Stimulated activated CD4-positive, alpha-beta T cell treated with anti-CD3 and anti-CD28 coated beads, Interleukin-4, amount 100 ng/mL, for 4 hours (primary cell): ENCODE results near the gene LDLRAD4.

ENCODE experiments used
- DNase-seq, 2 experiments: peaks; one replicate each; pipeline ENCODE4 v3.0.0-alpha.2; 2020

Gene LDLRAD4

GRCh38 chr18:13206301-13206700, 12.3 kb upstream of the LDLRAD4 start:
- no peak for DNase-seq

GRCh38 chr18:13207294-13207693, 11.3 kb upstream of the LDLRAD4 start:
- DNase-seq, result no peak

DNA sequence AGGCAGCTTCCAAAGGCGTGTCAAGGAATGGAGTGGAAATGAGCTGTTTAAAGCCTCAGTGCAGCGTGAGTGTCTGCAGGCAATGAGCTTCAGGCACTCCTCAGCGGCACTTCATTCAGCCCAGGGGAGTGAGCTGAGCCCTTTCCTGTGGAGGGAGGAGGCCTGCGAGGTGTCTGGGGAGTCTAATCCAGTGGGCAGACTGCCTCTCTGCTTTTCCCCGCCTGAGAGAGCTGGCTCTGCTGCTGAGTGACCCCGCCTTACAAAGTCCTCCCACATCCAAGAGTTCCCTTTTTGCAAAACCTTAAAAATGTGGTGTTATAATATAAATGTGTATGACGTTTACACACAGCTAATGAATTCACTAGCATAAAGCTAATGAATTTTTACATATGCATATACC, 7.0 kb upstream of the LDLRAD4 start:
- DNase-seq, result no peak

DNA sequence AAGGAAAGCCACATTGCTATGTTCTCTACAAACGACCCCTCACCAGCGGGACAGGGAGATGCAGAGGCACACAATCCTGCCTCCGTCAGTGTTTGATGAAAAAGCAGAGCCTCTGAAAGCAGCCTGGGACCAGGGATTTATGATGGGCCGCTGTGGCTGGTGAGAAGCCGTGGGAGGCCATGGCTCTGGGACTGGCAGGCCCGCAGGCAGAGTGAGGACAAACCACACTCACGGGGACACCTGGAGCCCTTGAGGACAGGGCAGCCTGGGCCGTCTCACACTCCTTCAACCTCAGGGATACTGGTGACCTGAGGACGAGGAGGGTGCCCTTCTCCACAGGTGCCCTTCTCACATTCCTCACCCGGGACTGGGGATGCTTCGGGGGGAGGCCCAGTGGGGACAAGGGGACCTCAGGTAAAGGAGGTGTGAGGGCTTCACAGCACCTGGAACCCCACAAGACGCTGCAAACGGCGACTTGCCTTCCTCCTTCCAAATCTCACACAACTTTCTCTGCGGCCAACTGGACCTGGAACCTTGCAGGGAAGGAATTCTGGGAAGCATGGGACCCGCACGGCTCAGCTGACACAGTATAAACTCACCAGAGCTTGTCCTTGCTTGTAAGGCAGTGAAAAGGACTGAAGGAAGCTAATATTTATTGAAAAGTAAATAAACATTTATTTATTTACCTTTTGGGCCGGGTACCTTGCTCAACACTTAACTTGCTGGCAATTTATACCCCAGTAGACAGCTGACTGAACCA, 5.3 kb upstream of the LDLRAD4 start:
- DNase-seq, result no peak

GRCh38 chr18:13214609-13215008, 4.0 kb upstream of the LDLRAD4 start:
- no peak for DNase-seq

- peak; percentile 48 to 54 for DNase-seq
These were observed 2.4 kb upstream of the LDLRAD4 start for GRCh38 chr18:13216092-13216582.

DNA sequence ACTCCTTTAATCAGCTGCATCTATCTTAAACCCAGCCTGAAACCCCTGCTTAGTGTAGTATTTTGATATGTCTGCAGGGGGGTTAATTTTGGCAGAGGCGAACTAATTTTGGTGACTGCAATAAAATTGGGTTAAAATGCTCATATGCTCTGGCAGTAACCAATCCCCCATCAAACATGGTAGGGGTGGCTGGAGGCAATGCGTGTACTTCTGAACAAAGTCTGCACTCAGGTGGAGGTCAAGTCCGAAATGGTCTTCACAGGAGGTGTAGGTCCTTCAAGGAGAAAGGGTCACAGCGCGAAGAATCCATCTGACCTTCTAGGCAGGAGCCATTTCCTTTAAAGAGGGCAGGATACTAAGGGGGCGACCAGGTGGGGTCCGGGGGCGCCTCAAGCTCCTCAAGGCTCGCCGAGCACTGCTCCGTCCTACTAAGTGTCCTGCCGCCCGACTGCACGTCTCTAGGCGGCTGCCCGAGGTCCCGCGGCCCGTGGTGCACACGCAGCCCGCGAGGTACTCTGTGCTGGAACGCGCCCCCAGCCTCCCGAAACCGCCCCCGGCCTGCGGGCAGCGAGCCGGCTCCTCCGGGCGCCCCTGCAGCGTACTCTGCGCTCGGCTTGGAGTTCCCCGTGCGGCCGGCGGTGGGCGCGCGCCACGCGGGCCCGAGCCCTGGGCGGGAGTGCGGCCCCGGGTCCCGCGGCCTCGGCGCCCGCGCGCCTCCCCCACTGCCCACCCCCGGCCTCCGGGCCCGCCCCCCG, 1.7 kb upstream of the LDLRAD4 start:
- DNase-seq, result peak; percentile 47 to 55

DNA sequence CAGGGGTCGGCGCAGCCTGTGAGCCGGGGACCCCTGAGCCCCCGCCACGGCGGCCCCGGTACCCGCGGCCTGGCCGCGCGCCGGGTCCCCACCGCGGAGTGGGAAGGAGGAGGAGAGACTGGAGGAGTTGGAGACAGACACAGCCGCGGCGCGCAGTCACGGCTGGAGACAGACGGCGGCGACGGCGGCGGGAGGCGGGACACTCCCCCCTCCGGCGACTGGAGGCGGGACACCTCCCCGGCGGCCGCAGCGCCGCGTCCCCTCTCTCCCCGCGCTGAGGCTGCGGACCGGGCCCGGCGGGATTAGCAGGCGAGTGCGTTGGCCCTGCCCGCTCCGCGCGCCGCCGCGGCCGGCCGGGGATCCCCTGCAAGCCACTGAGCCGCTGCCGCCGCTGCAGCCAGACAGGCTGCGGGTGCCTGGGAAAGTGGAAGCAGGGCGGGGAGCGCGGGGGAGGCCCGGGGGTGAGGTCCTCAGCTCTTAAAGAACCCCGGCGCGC, 1.0 kb upstream of the LDLRAD4 start:
- peak; percentile 44 to 55 for DNase-seq

DNA sequence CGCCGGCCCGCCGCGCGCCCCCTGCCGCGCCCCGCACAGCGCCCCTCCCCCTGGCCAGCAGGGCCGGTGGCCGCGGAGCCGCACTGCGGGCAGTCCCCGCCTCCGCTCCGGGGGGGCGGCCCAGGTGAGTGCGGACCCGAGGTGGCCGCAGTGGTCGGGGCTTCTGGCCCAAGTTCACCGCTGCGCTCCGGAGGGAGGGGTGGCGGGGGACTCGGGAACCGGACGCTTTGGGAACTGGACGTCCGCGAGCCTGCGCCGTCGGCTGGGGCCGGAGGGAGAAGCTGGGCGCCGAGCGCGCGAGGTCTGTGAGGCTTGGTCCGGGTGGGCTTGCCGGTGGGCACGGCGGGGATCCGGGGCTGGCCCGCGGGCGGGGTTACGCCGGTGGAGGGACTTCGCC, 591 bp upstream of the LDLRAD4 start:
- DNase-seq, result no peak

GRCh38 chr18:13218997-13219396, 437 bp downstream of the LDLRAD4 start:
- no peak for DNase-seq

DNA sequence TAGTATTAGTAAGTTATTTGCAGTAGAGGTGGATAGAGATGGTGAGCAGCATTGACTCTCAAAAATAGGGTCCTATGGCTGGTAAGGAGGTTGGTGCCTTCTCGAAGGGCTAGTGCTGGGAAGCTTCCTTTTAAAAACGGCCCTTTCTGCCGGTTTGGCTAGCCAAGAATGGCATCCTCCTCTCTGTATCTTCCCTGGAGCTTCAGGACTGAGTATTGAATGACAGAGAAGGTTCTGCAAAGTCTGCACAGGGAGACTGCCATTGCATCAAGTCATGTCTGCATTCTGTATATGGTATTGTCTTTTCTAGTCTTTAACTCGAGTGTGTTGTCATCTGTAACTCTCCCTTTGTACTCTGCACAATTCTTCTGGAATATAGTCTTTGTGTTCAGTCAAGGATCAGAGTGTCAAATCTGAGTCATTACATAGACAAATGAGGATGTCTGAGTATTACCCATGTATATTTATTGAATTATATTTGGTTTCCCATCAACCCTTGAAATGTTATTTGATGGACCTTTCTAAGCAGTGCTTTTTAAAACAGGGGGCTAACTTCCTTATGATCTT, 1.1 kb downstream of the LDLRAD4 start:
- DNase-seq, result no peak

GRCh38 chr18:13220361-13220991, 1.9 kb downstream of the LDLRAD4 start:
- no peak for DNase-seq

DNA sequence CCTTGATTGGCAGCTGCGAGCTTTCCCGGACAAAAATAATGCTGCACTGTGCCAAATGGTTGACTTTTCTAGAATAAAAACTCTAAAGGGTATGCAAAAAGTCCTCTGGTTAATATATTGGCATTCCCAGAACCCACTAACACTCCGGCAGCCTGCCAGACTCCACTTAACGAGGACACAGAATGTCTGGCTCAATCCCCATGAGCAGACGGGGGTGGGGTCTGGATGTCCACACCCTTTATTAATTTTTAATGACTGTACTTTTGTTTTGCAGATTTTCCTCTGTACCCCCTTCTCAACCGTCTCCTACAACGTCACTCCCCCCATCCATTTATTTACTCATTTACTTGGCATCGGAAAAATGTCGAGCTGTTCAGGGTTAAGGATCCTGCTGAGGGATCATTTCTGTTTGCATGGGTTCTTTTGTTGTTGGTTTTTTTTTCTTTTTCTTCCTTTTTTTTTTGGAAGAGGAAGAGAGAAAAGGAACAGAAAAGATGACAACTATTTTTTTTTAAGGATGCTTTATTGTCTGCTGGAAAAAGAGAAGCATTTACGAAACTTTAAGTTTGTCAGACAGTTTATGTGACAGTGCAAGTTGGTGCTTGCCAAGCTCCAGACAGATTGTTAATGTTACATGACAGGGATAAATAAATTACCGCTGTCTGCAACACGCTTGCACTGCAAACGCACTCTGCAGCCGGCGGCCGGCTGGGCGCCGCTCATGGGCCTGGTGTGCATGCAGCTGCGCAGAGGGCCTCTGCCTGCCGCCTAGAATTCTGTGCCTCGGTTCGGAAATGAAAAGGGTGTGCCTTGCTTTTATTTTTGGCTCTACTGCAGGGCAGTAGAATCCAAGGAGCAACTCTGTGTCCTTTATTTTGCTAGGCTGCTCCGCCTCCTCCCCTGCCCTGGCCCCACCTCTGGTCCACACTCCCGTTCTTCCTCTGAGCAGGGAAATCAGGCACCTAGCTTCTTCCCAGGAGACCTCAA, 3.6 kb downstream of the LDLRAD4 start:
- no peak for DNase-seq

- DNase-seq, result no peak
These were observed 4.3 kb downstream of the LDLRAD4 start for GRCh38 chr18:13222856-13223281.

GRCh38 chr18:13223311-13224143, 5.0 kb downstream of the LDLRAD4 start:
- no peak for DNase-seq

DNA sequence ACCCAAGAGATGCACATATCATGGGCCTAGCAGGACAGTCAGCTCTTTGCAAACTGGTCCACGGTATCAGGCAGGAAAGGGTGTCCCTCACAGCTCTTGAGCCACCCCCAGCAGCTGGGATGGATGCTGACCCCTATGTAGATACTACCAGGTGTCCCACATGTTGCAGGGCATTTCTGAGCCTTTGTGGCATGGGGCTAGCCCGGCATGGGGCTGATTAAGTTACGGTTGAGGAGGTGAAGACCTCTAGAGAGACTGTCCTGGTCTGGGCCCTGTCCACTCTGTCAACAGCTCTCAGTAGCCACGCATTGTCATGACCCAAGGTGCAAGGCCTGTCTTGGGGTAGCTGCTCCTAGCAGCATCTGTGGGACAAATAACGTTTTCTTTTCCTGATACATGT, 6.7 kb downstream of the LDLRAD4 start:
- no peak for DNase-seq

DNA sequence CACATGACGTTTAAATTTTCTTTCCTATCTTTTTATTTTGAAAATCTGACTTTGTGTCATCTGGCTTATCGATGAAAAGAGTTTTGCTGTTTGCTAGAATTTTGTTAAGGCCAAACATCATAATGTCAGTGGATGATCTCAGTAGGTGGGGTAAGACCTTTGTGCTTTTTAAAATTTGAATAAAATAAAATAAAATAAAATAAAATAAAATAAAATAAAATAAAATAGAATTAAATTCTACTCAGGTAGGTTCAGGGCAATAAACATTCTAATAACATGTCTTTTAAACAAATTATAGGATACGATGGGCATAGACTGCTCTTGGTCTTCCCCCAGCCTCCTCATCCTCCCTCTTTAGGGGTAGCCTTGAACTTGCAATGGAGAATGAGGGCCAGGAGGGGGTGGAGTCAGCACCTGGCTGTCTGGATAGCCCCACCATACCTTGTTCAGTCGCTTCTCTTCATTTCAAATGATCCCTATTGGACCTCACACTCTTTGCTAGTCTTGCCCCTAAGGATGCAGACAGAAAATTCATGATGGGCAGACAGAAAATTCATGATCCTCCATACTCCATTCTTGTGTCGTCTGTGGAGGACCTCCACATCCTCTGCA, 8.1 kb downstream of the LDLRAD4 start:
- no peak for DNase-seq

GRCh38 chr18:13227910-13228309, 9.3 kb downstream of the LDLRAD4 start:
- no peak for DNase-seq

DNA sequence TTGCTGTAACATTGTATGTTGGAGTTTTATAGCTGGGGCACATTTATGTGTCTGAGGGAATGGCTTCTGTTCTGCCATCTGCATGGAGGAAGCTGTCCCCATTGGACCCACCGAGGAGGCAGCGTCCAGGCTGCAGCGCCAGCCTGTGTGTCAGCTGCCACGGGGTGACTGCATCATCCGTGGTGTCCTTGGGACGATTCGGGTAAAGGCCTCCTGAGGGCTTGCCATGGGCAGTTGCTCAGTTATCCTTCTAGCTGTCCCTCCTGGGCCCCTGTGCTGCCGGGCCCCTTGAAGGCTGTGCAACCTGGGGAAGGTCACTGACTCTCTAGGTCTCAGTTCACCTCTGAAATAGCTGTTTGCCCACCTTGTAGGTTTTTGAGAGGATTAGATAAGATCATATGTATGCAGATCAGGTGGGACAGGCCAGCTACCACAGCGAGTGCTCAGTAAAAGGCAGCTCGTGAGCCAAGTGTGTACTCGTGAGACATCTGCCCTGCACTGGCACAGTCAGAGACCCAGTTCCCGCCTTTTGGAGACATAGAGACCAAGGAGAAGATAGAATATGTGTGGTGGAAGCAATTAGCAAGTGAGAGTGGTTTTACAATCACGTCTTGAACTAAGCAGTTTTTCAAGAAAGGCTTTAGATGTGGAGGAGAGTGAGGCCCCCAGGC, 10.6 kb downstream of the LDLRAD4 start:
- DNase-seq, result no peak

GRCh38 chr18:13231151-13231550, 12.6 kb downstream of the LDLRAD4 start:
- DNase-seq, result no peak
